Measurements from ENCODE around the gene ARHGEF18. TPM values are rescaled to one million over a fixed set of nuclear protein-coding genes. Genes with fewer than 3 reads are reported as not detected.
A peak's percentile ranks its signal among the peaks of the same experiment; 100 is the strongest.

Gene ARHGEF18
- total RNA-seq, 6 donors from 2014 or later, result 56.1 to 106 (median 66.0) TPM

GRCh38 chr19:7391218-7391670, 42.5 kb downstream of the ARHGEF18 start:
- Histone ChIP-seq H3K27ac (no peak overlapping the region), H3K4me1 (peaks cover 10 to 16% (median 14%) of the 10 kb centered on the region in 4 donors), H3K9me3 (no peaks in the 10 kb centered on the region), H3K27me3 (no peaks in the 10 kb centered on the region), H3K4me3 (no peak overlapping the region), H3K36me3 (peaks cover 0 to 4% (median 0%) of the 10 kb centered on the region in 4 donors)
- TF ChIP-seq POLR2AphosphoS5 (IDR thresholded peaks at IDR 0.05) (no peak), POLR2A (IDR thresholded peaks at IDR 0.05) (no peak), EP300 (IDR thresholded peaks at IDR 0.05) (no peak), CTCF (IDR thresholded peaks at IDR 0.05) (no peak)
- ATAC-seq (ENCODE audit: low FRiP score in 2 of 2) (no peak), DNase-seq (no peak)
- WGBS, 2 donors, result 74 to 77% methylated on average over 14 of the region's 14 CpGs

GRCh38 chr19:7393459-7393858, 44.7 kb downstream of the ARHGEF18 start:
- TF ChIP-seq POLR2A (IDR thresholded peaks at IDR 0.05) (no peak), EP300 (IDR thresholded peaks at IDR 0.05) (no peak), CTCF (IDR thresholded peaks at IDR 0.05) (no peak), POLR2AphosphoS5 (IDR thresholded peaks at IDR 0.05) (no peak)
- 35 to 84% methylated on average over 2 of the region's 2 CpGs for WGBS, 2 donors
- no peaks in the 10 kb centered on the region for H3K9me3 ChIP-seq
- H3K36me3 ChIP-seq, result peaks cover 0 to 4% (median 0%) of the 10 kb centered on the region in 4 donors
- ATAC-seq (ENCODE audit: low FRiP score in 2 of 2) (no peak), DNase-seq (no peak)
- H3K4me1 ChIP-seq, result peaks cover 23 to 37% (median 29%) of the 10 kb centered on the region in 4 donors
- H3K27me3 ChIP-seq, result no peaks in the 10 kb centered on the region
- no peak overlapping the region for H3K27ac ChIP-seq
- no peak overlapping the region for H3K4me3 ChIP-seq

- no peaks in the 10 kb centered on the region for H3K9me3 ChIP-seq
- H3K4me3 ChIP-seq, result peak overlapping the region; percentile 82 to 100 (median 96)
- no peaks in the 10 kb centered on the region for H3K27me3 ChIP-seq
- peak overlapping the region; percentile 84 to 96 (median 89) for H3K27ac ChIP-seq
- no peak for DNase-seq
- peaks cover 0 to 4% (median 0%) of the 10 kb centered on the region in 4 donors for H3K36me3 ChIP-seq
- no peak for TF ChIP-seq POLR2A (IDR thresholded peaks at IDR 0.05)
- no peak for TF ChIP-seq CTCF (IDR thresholded peaks at IDR 0.05)
- no peak for TF ChIP-seq EP300 (IDR thresholded peaks at IDR 0.05)
- TF ChIP-seq POLR2AphosphoS5 (IDR thresholded peaks at IDR 0.05), result no peak
- 17 to 25% methylated on average over 10 to 13 of the region's 13 CpGs for WGBS, 2 donors
- ATAC-seq (ENCODE audit: low FRiP score in 2 of 2), result no peak
- H3K4me1 ChIP-seq, result peaks cover 30 to 44% (median 35%) of the 10 kb centered on the region in 4 donors
Measured at GRCh38 chr19:7393939-7394730, 45.4 kb downstream of the ARHGEF18 start.

GRCh38 chr19:7394731-7395359, 46.1 kb downstream of the ARHGEF18 start:
- Histone ChIP-seq H3K27me3 (no peaks in the 10 kb centered on the region), H3K27ac (peak overlapping the region; percentile 84 to 96 (median 89)), H3K4me1 (peaks cover 33 to 47% (median 37%) of the 10 kb centered on the region in 4 donors), H3K4me3 (peak overlapping the region; percentile 82 to 100 (median 96)), H3K9me3 (no peaks in the 10 kb centered on the region), H3K36me3 (peaks cover 0 to 3% (median 0%) of the 10 kb centered on the region in 4 donors)
- DNase-seq (peak; percentile 91 to 99), ATAC-seq (ENCODE audit: low FRiP score in 2 of 2) (peak; percentile 95 to 99)
- TF ChIP-seq POLR2A (IDR thresholded peaks at IDR 0.05), result peak in 2 of 4 donors; percentile 60 to 95
- peak in 1 of 6 experiments; percentile 10 for TF ChIP-seq CTCF (IDR thresholded peaks at IDR 0.05)
- TF ChIP-seq POLR2AphosphoS5 (IDR thresholded peaks at IDR 0.05), result peak; percentile 89 to 92
- TF ChIP-seq EP300 (IDR thresholded peaks at IDR 0.05), result no peak
- 1% methylated on average over 8 to 54 of the region's 61 CpGs for WGBS, 2 donors

Measured in upper lobe of left lung (tissue), 6 donors.